ENCODE measurements around the gene RPL36AL.
"Not testable (repeated sequence)": the region's sequence is repeated elsewhere in the genome, so short reads cannot be mapped to it uniquely, and the experiment has no call there.

The RPL36AL gene

DNA sequence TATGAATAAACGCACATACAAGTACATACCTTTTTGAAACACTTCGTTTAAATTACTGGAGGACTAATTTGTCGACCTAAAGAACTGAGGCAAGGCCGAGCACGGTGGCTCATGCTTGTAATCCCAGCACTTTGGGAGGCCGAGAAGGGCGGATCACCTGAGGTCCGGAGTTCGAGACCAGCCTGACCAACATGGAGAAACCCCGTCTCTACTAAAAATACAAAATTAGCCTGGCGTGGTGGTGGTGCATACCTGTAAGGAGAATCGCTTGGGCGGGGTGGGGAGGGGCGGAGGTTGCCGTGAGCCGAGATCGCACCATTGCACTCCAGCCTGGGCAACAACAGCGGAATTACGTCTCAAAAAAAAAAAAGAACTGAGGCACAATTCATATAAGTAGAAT is 1.2 kb downstream of the RPL36AL start:
- DNase-seq (ENCODE audit: low read depth in 2 of 2), result not testable (repeated sequence)

GRCh38 chr14:49617852-49618519 is 2.4 kb downstream of the RPL36AL start:
- DNase-seq (ENCODE audit: low read depth in 2 of 2), result no peak

- DNase-seq (ENCODE audit: low read depth in 2 of 2), result no peak
Observed at GRCh38 chr14:49615776-49616175, 4.7 kb downstream of the RPL36AL start.

- DNase-seq (ENCODE audit: low read depth in 2 of 2), result no peak
Observed at GRCh38 chr14:49614196-49614595, 6.2 kb downstream of the RPL36AL start.

DNA sequence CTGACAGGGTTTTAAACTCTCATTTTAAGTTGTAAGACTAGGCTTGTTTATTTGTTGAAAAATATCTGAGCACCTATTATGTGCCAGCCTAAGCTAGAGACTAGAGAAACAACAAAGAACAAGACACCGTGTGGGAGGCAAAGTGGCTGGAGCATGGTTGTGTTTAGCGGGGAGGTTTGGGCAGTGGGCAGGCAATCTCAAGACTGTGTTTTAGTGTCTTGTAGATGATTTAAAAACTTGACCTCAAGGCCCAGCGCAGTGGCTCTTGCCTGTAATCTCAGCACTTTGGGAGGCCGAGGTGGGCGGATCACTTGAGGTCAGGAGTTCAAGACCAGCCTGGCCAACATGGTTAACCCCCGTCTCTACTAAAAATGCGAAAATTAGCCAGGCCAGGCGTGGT is 7.8 kb downstream of the RPL36AL start:
- no peak for DNase-seq (ENCODE audit: low read depth in 2 of 2)

- no peak for DNase-seq (ENCODE audit: low read depth in 2 of 2)
Observed at GRCh38 chr14:49612251-49612650, 8.2 kb downstream of the RPL36AL start.

GRCh38 chr14:49607583-49607982 is 12.8 kb downstream of the RPL36AL start:
- DNase-seq (ENCODE audit: low read depth in 2 of 2), result no peak

DNA sequence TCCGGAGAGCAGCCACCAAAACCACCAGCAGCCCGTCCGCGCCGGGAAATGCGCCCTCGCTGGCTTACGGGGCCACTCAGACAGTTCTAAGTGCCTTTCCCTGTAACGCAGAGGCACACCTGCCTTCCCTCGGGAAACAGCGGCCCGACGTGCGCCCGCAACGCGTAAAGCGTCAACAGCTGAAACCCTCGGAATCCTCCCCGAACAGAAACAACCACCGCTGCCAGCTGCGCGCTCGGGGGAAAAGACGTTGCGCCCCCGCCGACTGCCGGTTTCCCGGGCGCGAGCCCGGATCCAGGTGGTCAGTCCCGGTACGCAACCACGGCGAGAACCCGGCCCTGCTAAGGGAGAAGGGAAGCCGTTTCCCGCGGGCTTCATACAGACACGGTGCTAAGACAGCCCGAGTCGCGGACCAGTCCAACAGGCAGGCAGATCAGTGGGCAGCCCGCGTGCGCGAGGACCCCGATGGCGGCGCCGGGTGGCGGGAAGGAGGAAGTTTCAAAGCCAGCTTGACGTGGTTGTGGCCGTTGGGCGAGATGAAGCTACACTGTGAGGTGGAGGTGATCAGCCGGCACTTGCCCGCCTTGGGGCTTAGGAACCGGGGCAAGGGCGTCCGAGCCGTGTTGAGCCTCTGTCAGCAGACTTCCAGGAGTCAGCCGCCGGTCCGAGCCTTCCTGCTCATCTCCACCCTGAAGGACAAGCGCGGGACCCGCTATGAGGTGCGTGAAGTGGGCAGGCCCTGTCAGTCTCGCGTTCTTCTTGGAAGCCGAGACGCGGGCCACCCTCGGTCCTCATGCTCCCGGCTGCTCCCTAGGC is 21.7 kb downstream of the RPL36AL start, which contains the start of gene LRR1:
LRR1 (plus strand) TSS at position 456 of the 816 bp plus-strand sequence; CDS start at position 537, 81 bp downstream.
- DNase-seq (ENCODE audit: low read depth in 2 of 2), result peak; percentile 73 to 81

DNA sequence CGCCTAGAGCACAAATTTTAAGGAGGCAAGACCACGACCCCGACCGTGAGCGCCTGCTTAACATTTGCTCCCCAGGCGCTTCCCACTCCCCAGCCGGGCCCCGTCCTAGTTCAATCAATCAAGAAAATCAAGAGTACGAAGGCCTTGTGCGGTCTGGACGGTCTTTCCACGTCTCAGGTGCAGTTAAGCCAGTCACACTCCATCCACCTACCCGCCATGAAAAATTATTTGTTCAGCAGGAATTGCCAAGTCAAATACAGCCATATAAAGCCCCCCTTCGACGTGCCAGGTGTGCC is 22.3 kb downstream of the RPL36AL start:
- DNase-seq (ENCODE audit: low read depth in 2 of 2), result no peak

DNA sequence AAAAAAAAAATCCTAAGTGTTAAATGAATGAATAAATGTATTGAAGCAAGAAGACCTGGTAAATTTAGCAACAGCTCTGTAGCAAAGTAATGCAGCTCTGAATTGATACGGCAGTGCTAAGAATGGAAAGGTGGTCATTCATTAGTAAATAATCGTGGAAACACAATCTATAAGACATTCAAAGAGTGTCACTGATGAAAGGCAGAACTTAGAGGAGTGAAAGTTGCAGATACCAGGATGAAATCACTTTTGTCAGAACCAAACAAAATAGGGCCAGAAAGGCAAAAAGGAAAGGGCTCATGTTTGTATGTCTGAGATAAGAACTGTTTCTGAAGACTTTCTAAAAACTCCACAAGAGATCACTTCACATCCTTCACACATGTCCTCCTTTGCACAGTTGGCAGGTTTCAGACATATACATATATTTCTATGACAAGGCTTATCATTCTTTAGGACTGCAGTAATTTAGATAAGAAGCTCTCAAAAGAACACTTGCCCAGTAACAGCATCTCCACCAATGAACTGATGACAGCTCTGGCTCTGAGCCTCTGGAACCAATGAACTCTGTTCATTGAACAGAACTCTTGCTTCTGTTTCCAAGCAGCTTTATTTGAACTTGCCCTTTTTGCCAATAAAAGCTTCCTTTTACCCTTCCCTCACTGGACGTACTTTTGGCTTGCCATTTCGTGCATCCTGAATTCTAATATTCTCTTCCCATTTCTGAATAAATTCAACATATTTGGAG is 25.9 kb downstream of the RPL36AL start:
- DNase-seq (ENCODE audit: low read depth in 2 of 2), result no peak

- DNase-seq (ENCODE audit: low read depth in 2 of 2), result no peak
Observed at GRCh38 chr14:49593016-49593415, 27.4 kb downstream of the RPL36AL start.

DNA sequence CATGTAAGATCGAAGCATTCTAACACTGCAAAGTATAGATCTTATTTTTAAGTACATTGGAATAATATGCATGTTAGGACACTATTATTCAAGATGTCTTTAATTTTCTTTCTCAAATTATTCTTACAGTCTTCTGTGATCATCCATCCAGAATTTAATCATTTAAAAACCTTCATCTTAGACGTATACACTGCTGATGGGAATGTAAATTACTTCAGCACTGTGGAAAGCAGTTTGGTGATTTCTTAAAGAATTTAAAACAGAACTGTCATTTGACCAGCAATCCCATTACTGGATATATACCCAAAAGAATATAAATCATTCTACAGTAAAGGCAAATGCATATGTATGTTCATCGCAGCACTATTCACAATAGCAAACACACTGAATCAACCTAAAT is 31.0 kb downstream of the RPL36AL start:
- DNase-seq (ENCODE audit: low read depth in 2 of 2), result no peak

DNA sequence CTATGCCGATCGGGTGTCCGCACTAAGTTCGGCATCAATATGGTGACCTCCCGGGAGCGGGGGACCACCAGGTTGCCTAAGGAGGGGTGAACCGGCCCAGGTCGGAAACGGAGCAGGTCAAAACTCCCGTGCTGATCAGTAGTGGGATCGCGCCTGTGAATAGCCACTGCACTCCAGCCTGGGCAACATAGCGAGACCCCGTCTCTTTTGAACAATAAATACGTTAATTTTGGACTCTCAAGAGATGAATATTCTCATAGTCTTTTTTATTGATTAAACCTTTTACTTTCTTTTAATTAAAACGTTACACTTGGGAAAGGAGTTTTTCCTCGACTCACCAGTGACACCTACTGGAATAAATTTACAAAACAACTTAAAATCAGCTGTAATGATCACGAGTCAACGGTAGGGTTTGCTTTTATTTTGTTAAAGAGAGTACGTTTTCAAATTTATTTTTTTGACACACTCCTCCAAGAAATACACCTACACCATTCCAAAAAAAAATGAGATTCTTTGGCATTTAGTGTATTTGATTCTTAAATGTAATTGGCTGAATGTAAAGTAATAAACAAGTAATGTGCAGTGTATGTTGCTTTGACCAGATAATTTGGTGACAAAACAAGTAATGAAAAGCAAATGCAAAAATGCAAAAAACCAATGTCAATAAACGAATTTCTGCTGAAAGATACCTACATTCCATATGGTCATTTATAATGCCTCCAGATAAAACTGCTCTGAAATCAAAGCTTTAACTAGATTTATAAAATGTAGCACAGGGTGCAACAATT is 33.6 kb downstream of the RPL36AL start:
- peak in 1 of 2 donors; percentile 46 for DNase-seq (ENCODE audit: low read depth in 2 of 2)

- DNase-seq (ENCODE audit: low read depth in 2 of 2), result peak; percentile 93 to 99
Observed at GRCh38 chr14:49585803-49586672, 34.4 kb downstream of the RPL36AL start, which contains the start of gene RPS29. RPS29 (minus strand) TSS chr14:49586380; CDS start chr14:49586346, 34 bp downstream.

DNA sequence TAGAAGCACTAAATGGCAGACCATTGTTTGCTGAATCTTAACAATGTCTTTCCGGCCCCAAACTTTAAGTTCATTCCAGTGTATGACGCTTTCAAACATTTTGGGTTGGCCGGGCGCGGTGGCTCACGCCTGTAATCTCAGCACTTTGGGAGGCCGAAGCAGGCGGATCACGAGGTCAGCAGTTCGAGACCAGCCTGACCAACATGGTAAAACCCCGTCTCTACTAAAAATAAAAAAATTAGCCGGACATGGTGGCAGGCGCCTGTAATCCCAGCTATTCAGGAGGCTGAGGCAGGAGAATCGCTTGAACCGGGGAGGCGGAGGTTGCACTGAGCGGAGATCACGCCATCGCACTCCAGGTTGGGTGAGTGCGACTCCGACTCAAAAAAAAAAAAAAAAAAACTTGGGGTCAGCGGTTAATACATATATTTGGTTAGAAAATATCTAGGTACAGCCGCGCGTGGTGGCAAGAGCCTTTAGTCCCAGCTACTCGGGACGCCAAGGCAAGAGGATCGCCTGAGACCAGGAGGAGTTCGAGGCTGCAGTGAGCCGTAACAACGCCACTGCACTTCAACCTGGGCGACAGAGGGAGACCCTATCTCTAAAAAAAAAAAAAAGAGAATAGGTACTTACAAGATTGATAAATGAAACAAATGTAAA is 35.3 kb downstream of the RPL36AL start:
- not testable (repeated sequence) for DNase-seq (ENCODE audit: low read depth in 2 of 2)

GRCh38 chr14:49584058-49584457 is 36.4 kb downstream of the RPL36AL start:
- DNase-seq (ENCODE audit: low read depth in 2 of 2), result no peak

DNA sequence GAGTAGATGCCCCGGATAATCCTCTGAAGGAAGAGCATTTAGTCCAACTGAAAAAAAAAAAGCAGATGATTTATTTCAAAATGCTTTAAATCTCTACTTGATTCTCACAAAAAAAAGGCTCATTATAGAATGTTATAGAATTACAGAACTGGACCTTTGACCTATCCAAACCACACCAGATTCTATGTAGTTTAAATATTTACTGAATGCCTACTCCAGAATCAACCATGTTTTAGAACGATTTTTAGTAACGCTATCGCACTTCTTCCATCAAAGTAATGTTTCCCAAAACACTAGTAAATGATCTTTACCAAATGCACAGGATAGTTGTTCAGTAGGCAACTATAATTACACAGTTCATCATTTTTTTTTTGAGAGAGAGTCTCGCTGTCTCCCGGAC is 36.8 kb downstream of the RPL36AL start:
- DNase-seq (ENCODE audit: low read depth in 2 of 2), result no peak

- DNase-seq (ENCODE audit: low read depth in 2 of 2), result no peak
Observed at GRCh38 chr14:49582113-49582977, 38.1 kb downstream of the RPL36AL start.

All from stimulated activated CD4-positive, alpha-beta T cell treated with anti-CD3 and anti-CD28 coated beads, Interleukin-1b, Interleukin-23, amount 100 ng/mL, for 4 hours (primary cell).